Neuronal stem cell (in vitro differentiated cells): ENCODE results near the gene DCUN1D1.

Experiments used
- DNase-seq: peaks from one replicate; pipeline ENCODE4 v3.0.0-alpha.2; 2013; ENCODE audit warnings: low spot score
- H2AFZ ChIP-seq: one replicate; pipeline ENCODE4 v1.6.1; 2013; ENCODE audit warnings: mild to moderate bottlenecking, low read length, inconsistent platforms
- H2AK5ac ChIP-seq: 2 replicates; pipeline ENCODE4 v1.6.1; 2013; ENCODE audit warnings: low read depth, mild to moderate bottlenecking, inconsistent platforms, low read length, moderate library complexity, mixed read lengths
- H2BK120ac ChIP-seq: 2 replicates; pipeline ENCODE4 v1.6.1; 2013; ENCODE audit warnings: low read depth, mild to moderate bottlenecking, inconsistent platforms, low read length, moderate library complexity, mixed read lengths
- H2BK12ac ChIP-seq: one replicate; pipeline ENCODE4 v1.6.1; 2013; ENCODE audit warnings: low read length, inconsistent platforms
- H2BK15ac ChIP-seq: 2 replicates; pipeline ENCODE4 v1.6.1; 2013; ENCODE audit warnings: mild to moderate bottlenecking, low read length, inconsistent platforms, mixed read lengths
- H2BK5ac ChIP-seq: one replicate; pipeline ENCODE4 v1.6.1; 2013; ENCODE audit warnings: inconsistent platforms, mild to moderate bottlenecking, low read length, moderate library complexity
- H3K14ac ChIP-seq: one replicate; pipeline ENCODE4 v1.6.1; 2013; ENCODE audit warnings: low read length, inconsistent platforms
- H3K18ac ChIP-seq: 2 replicates; pipeline ENCODE4 v1.6.1; 2013; ENCODE audit warnings: low read length, inconsistent platforms
- H3K23ac ChIP-seq: 2 replicates; pipeline ENCODE4 v1.6.1; 2013; ENCODE audit warnings: low read depth, mild to moderate bottlenecking, mixed read lengths, low read length, inconsistent platforms; ENCODE audit not compliant: poor library complexity
- H3K27ac ChIP-seq: replicated peaks from 3 replicates; pipeline ENCODE4 v1.5.1; 2013; ENCODE audit warnings: low read length, inconsistent platforms
- H3K27me3 ChIP-seq, 3 experiments: 2 replicates each; pipeline ENCODE4 v1.6.1; 2013; ENCODE audit warnings: low read length in 3 of 3, mild to moderate bottlenecking in 2 of 3, inconsistent platforms in 1 of 3, low read depth in 1 of 3, mixed read lengths in 1 of 3, moderate library complexity in 1 of 3; ENCODE audit not compliant: control insufficient read depth in 3 of 3, insufficient read depth in 3 of 3
- H3K36me3 ChIP-seq, 2 donors: replicated peaks in 1 of 2; 2 replicates each; pipeline ENCODE4 v1.6.1; 2013; ENCODE audit warnings: low read length in 2 of 2; ENCODE audit not compliant: control insufficient read depth in 2 of 2, insufficient read depth in 2 of 2
- H3K4ac ChIP-seq: 2 replicates; pipeline ENCODE4 v1.6.1; 2013; ENCODE audit warnings: inconsistent platforms, mild to moderate bottlenecking, low read length, moderate library complexity
- H3K4me1 ChIP-seq, 2 donors: 1 replicate in 1 of 2; 2 replicates in 1 of 2; pipeline ENCODE4 v1.6.1; 2013; ENCODE audit warnings: low read length in 2 of 2, low read depth in 1 of 2; ENCODE audit not compliant: control insufficient read depth in 2 of 2, insufficient read depth in 1 of 2
- H3K4me2 ChIP-seq: one replicate; pipeline ENCODE4 v1.6.1; 2013; ENCODE audit warnings: mild to moderate bottlenecking, low read length, inconsistent platforms; ENCODE audit not compliant: insufficient read depth, poor library complexity, severe bottlenecking
- H3K4me3 ChIP-seq, 2 donors: 2 replicates each; pipeline ENCODE4 v1.5.1; 2013; ENCODE audit warnings: low read length in 2 of 2, mild to moderate bottlenecking in 2 of 2, inconsistent platforms in 1 of 2, moderate library complexity in 1 of 2
- H3K79me1 ChIP-seq: one replicate; pipeline ENCODE4 v1.6.1; 2013; ENCODE audit warnings: low read depth, mild to moderate bottlenecking, inconsistent platforms, low read length, moderate library complexity
- H3K9ac ChIP-seq: one replicate; pipeline ENCODE4 v1.6.1; 2013; ENCODE audit warnings: mild to moderate bottlenecking, low read depth, low read length, inconsistent platforms; ENCODE audit not compliant: poor library complexity
- H3K9me3 ChIP-seq, 2 donors: replicated peaks in 1 of 2; 2 replicates each; pipeline versions ENCODE3 to v1.6.1; 2013; ENCODE audit warnings: low read length in 2 of 2, mild to moderate bottlenecking in 2 of 2, inconsistent platforms in 1 of 2, low read depth in 1 of 2, mixed read lengths in 1 of 2, moderate library complexity in 1 of 2; ENCODE audit not compliant: control insufficient read depth in 2 of 2, insufficient read depth in 1 of 2
- H4K8ac ChIP-seq: one replicate; pipeline ENCODE4 v1.6.1; 2013; ENCODE audit warnings: low read depth, mild to moderate bottlenecking, inconsistent platforms, low read length, moderate library complexity
- H4K91ac ChIP-seq: one replicate; pipeline ENCODE4 v1.6.1; 2013; ENCODE audit warnings: low read length, low read depth, mild to moderate bottlenecking, inconsistent platforms; ENCODE audit not compliant: poor library complexity
- WGBS, 2 donors: extraction: QIAGEN DNeasy Blood & Tissue Kit; methylation state at CpG; one replicate each; pipeline ENCODE4 v1.1.7; 2013; ENCODE audit warnings: missing lambda C conversion rate in 2 of 2, mixed read lengths in 1 of 2; ENCODE audit not compliant: insufficient read length in 2 of 2, insufficient replicate concordance in 1 of 2; ENCODE audit errors: extremely low coverage in 2 of 2; 5-methylcytosine and 5-hydroxymethylcytosine counted together

DCUN1D1 gene

GRCh38 chr3:182906036-182906435 is 74.3 kb downstream of the DCUN1D1 start:
- H2AFZ ChIP-seq: no peak overlapping the region
- no peaks in the 10 kb centered on the region for H3K79me1 ChIP-seq
- no peak for DNase-seq
- H3K4me2 ChIP-seq: no peak overlapping the region
- H2BK120ac ChIP-seq: no peak overlapping the region
- no CpG with 5 or more reads among the region's 1 CpG for WGBS, 2 donors
- no peak overlapping the region for H3K4ac ChIP-seq
- no peaks in the 10 kb centered on the region for H3K27me3 ChIP-seq
- no peak overlapping the region for H3K18ac ChIP-seq
- H3K27ac ChIP-seq: no peak overlapping the region
- no peak overlapping the region for H2BK5ac ChIP-seq
- no peak overlapping the region for H4K8ac ChIP-seq
- peaks cover 0 to 2% of the 10 kb centered on the region in 2 donors for H3K9me3 ChIP-seq
- no peak overlapping the region for H3K9ac ChIP-seq
- H3K4me1 ChIP-seq: no peaks in the 10 kb centered on the region
- H4K91ac ChIP-seq: no peak overlapping the region
- H3K14ac ChIP-seq: no peak overlapping the region
- no peak overlapping the region for H2BK15ac ChIP-seq
- H3K36me3 ChIP-seq: peaks cover 5 to 18% of the 10 kb centered on the region in 2 donors
- no peak overlapping the region for H2AK5ac ChIP-seq
- no peak overlapping the region for H2BK12ac ChIP-seq
- H3K23ac ChIP-seq: no peak overlapping the region
- H3K4me3 ChIP-seq: no peak overlapping the region

GRCh38 chr3:182905623-182906022 is 74.7 kb downstream of the DCUN1D1 start:
- H2AFZ ChIP-seq: no peak overlapping the region
- H3K27ac ChIP-seq: no peak overlapping the region
- no peak overlapping the region for H2BK12ac ChIP-seq
- H3K18ac ChIP-seq: no peak overlapping the region
- H3K4me2 ChIP-seq: no peak overlapping the region
- no peak for DNase-seq
- H3K14ac ChIP-seq: peak overlapping the region; percentile 3
- WGBS, 2 donors: no CpG with 5 or more reads among the region's 4 CpGs
- H3K36me3 ChIP-seq: peaks cover 5 to 18% of the 10 kb centered on the region in 2 donors
- H3K23ac ChIP-seq: no peak overlapping the region
- H2BK15ac ChIP-seq: no peak overlapping the region
- no peak overlapping the region for H2BK120ac ChIP-seq
- no peak overlapping the region for H2AK5ac ChIP-seq
- peaks cover 0 to 2% of the 10 kb centered on the region in 2 donors for H3K9me3 ChIP-seq
- no peak overlapping the region for H3K4me3 ChIP-seq
- no peak overlapping the region for H4K91ac ChIP-seq
- no peak overlapping the region for H2BK5ac ChIP-seq
- H3K4me1 ChIP-seq: no peaks in the 10 kb centered on the region
- no peak overlapping the region for H3K4ac ChIP-seq
- no peaks in the 10 kb centered on the region for H3K79me1 ChIP-seq
- H4K8ac ChIP-seq: no peak overlapping the region
- no peaks in the 10 kb centered on the region for H3K27me3 ChIP-seq
- no peak overlapping the region for H3K9ac ChIP-seq

GRCh38 chr3:182904164-182904563 is 76.2 kb downstream of the DCUN1D1 start:
- Histone ChIP-seq H3K9me3 (peaks cover 0 to 2% of the 10 kb centered on the region in 2 donors), H2AFZ (no peak overlapping the region), H3K79me1 (no peaks in the 10 kb centered on the region), H2BK15ac (no peak overlapping the region), H4K91ac (no peak overlapping the region), H3K18ac (no peak overlapping the region), H3K4me1 (no peaks in the 10 kb centered on the region), H3K27me3 (no peaks in the 10 kb centered on the region), H2BK12ac (no peak overlapping the region), H3K4me2 (no peak overlapping the region), H2AK5ac (no peak overlapping the region), H3K4ac (no peak overlapping the region), H3K36me3 (peaks cover 6 to 29% of the 10 kb centered on the region in 2 donors), H3K23ac (no peak overlapping the region), H3K14ac (no peak overlapping the region), H3K27ac (no peak overlapping the region), H4K8ac (no peak overlapping the region), H3K9ac (no peak overlapping the region), H2BK5ac (no peak overlapping the region), H3K4me3 (no peak overlapping the region), H2BK120ac (no peak overlapping the region)
- no peak for DNase-seq
- no CpG with 5 or more reads among the region's 3 CpGs for WGBS, 2 donors

GRCh38 chr3:182902236-182902635 is 78.1 kb downstream of the DCUN1D1 start:
- H3K18ac ChIP-seq: no peak overlapping the region
- no peak overlapping the region for H3K4ac ChIP-seq
- no peaks in the 10 kb centered on the region for H3K4me1 ChIP-seq
- no peak overlapping the region for H2BK5ac ChIP-seq
- H4K91ac ChIP-seq: no peak overlapping the region
- H3K27me3 ChIP-seq: no peaks in the 10 kb centered on the region
- no peaks in the 10 kb centered on the region for H3K79me1 ChIP-seq
- H3K4me2 ChIP-seq: no peak overlapping the region
- no peak overlapping the region for H3K27ac ChIP-seq
- H3K9ac ChIP-seq: no peak overlapping the region
- no peak overlapping the region for H2BK12ac ChIP-seq
- no peak overlapping the region for H3K4me3 ChIP-seq
- no peak overlapping the region for H2AFZ ChIP-seq
- no peak overlapping the region for H4K8ac ChIP-seq
- WGBS, 2 donors: no CpG with 5 or more reads among the region's 5 CpGs
- no peak overlapping the region for H3K14ac ChIP-seq
- peaks cover 0 to 2% of the 10 kb centered on the region in 2 donors for H3K9me3 ChIP-seq
- H2BK120ac ChIP-seq: no peak overlapping the region
- peaks cover 6 to 45% of the 10 kb centered on the region in 2 donors for H3K36me3 ChIP-seq
- H2BK15ac ChIP-seq: no peak overlapping the region
- no peak for DNase-seq
- no peak overlapping the region for H2AK5ac ChIP-seq
- no peak overlapping the region for H3K23ac ChIP-seq
